ENCODE data around the gene AQP11. TPM values are rescaled to one million over a fixed set of nuclear protein-coding genes. Genes with fewer than 3 reads are reported as not detected.

The AQP11 gene
- total RNA-seq, 6 experiments from 2014 or later, result 3.9 to 11.9 (median 6.5) TPM

DNA sequence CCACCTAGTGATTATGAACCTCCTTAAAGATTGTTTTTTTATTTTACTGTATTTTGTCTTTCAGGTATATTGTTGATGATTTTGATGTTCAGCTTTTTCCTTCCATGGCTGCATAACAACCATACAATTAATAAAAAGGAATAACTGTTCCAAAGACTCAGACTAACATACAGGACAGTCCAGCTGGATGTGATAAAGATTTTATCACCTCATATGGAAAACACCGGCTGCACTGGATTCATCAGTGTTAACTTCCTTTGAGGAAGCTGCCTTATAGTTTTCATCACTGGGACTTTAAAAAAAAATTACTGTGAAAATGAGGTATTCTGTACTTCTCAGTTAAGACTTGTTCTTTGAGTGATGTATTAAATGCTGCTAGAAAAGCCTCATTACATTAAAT lies 19.5 kb downstream of the AQP11 start:
- no peaks in the 10 kb centered on the region for H3K27me3 ChIP-seq
- intact Hi-C loops (cut with DNase I), result no loop called here
- H3K36me3 ChIP-seq, result peaks cover 0 to 26% (median 15%) of the 10 kb centered on the region in 4 donors
- no peaks in the 10 kb centered on the region for H3K4me1 ChIP-seq
- no peak for DNase-seq
- no peak for TF ChIP-seq POLR2A (IDR thresholded peaks at IDR 0.05)
- TF ChIP-seq, protein P1, sequence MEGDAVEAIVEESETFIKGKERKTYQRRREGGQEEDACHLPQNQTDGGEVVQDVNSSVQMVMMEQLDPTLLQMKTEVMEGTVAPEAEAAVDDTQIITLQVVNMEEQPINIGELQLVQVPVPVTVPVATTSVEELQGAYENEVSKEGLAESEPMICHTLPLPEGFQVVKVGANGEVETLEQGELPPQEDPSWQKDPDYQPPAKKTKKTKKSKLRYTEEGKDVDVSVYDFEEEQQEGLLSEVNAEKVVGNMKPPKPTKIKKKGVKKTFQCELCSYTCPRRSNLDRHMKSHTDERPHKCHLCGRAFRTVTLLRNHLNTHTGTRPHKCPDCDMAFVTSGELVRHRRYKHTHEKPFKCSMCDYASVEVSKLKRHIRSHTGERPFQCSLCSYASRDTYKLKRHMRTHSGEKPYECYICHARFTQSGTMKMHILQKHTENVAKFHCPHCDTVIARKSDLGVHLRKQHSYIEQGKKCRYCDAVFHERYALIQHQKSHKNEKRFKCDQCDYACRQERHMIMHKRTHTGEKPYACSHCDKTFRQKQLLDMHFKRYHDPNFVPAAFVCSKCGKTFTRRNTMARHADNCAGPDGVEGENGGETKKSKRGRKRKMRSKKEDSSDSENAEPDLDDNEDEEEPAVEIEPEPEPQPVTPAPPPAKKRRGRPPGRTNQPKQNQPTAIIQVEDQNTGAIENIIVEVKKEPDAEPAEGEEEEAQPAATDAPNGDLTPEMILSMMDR (IDR thresholded peaks at IDR 0.05), result no peak
- no peak overlapping the region for H3K4me3 ChIP-seq
- WGBS (ENCODE audit: insufficient coverage, low coverage, low lambda C conversion rate, missing lambda C conversion rate), result 88% methylated on average over 1 of the region's 1 CpG
- H3K27ac ChIP-seq, result no peak overlapping the region
- H3K9me3 ChIP-seq, result no peaks in the 10 kb centered on the region
- no peak for ATAC-seq

DNA sequence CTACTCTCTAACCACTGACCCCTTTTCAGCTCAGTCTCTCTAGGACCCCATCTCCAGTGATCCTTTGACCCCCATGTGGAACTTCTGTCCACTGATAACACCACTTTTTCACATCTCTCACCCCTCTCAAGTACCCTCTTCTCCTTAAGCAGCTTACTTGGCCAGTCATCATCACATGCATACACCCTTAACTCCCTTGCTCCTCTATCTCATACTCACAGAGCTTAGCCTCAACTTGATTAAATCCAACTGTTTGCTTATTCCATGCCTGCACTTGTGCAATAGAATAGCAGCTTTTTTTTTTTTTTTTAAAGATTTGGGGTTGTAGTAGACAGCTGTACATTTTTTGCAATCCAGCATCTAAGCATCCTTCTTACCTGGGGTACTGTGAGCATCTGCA lies 22.2 kb downstream of the AQP11 start:
- no peak overlapping the region for H3K27ac ChIP-seq
- intact Hi-C loops (cut with DNase I), result no loop called here
- TF ChIP-seq, protein P1 (IDR thresholded peaks at IDR 0.05), result no peak
- no peak for TF ChIP-seq POLR2A (IDR thresholded peaks at IDR 0.05)
- no peaks in the 10 kb centered on the region for H3K4me1 ChIP-seq
- ATAC-seq (no peak), DNase-seq (no peak)
- peaks cover 0 to 44% (median 22%) of the 10 kb centered on the region in 4 donors for H3K36me3 ChIP-seq
- no peaks in the 10 kb centered on the region for H3K27me3 ChIP-seq
- no peaks in the 10 kb centered on the region for H3K9me3 ChIP-seq
- H3K4me3 ChIP-seq, result no peak overlapping the region

DNA sequence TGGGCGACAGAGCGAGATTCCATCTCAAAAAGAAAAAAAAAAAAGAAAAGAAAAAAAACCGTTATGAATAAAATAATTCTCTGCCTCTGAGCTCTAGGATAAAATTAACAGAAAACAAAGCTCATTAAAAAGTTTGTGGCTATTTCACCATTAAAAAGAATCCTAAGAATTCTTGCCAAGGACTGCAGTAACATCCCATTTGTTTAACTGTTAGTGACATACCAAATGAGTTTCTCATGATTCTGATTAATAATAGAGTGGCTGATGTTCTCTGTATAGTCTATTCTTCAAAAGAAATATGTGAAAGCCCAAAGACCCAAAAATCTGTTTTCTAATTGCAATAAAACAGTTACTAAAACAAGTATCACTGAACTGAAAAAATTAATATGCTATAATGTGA lies 28.1 kb downstream of the AQP11 start:
- no peak for DNase-seq
- no peak for TF ChIP-seq POLR2A (IDR thresholded peaks at IDR 0.05)
- TF ChIP-seq, protein P1 (IDR thresholded peaks at IDR 0.05), result no peak
- H3K27me3 ChIP-seq, result no peaks in the 10 kb centered on the region
- intact Hi-C loops (cut with DNase I), result no loop called here
- H3K9me3 ChIP-seq, result no peaks in the 10 kb centered on the region
- H3K4me3 ChIP-seq, result no peak overlapping the region
- 80% methylated on average over 1 of the region's 3 CpGs for WGBS (ENCODE audit: insufficient coverage, low coverage, low lambda C conversion rate, missing lambda C conversion rate)
- no peak overlapping the region for H3K27ac ChIP-seq
- H3K36me3 ChIP-seq, result peaks cover 0 to 65% (median 23%) of the 10 kb centered on the region in 4 donors
- no peak for ATAC-seq
- no peaks in the 10 kb centered on the region for H3K4me1 ChIP-seq

DNA sequence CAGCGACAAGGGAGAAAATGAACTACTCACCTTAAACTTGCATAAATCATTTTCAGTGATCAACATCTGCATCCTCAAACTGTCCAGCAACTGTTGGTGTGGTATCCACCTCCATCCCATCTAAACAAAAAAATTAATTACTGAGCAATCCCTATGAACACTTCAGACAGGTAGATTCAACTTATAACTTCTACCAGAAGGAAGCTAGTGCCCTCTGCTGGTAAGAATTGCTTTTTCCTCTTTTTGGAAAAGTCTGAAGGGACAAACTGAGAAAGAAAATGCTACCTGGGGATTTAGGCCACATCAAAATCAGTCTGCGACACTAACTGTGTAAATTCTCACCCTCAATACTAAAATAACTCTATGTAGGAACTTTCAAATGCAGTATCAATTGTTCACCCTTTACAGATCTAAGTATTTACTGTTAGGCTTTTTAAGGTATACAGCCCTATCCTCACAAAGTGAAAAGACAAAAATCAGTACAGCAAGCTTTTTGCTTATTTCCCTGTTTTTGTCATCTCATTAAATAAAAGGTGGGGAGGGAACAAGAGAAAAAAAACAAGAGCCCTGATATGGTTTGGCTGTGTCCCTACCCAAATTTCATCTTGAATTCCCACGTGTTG lies 29.9 kb downstream of the AQP11 start:
- peaks cover 0 to 80% (median 24%) of the 10 kb centered on the region in 4 donors for H3K36me3 ChIP-seq
- H3K27ac ChIP-seq, result no peak overlapping the region
- no peaks in the 10 kb centered on the region for H3K9me3 ChIP-seq
- intact Hi-C loops (cut with DNase I), result no loop called here
- H3K27me3 ChIP-seq, result no peaks in the 10 kb centered on the region
- no peak for DNase-seq
- ATAC-seq, result peak; percentile 40 to 64 (median 56)
- TF ChIP-seq, protein P1 (IDR thresholded peaks at IDR 0.05), result peak; percentile 58 to 79 (median 72)
- TF ChIP-seq POLR2A (IDR thresholded peaks at IDR 0.05), result no peak
- WGBS (ENCODE audit: insufficient coverage, low coverage, low lambda C conversion rate, missing lambda C conversion rate), result 79% methylated on average over 3 of the region's 3 CpGs
- no peak overlapping the region for H3K4me3 ChIP-seq
- no peaks in the 10 kb centered on the region for H3K4me1 ChIP-seq

Data from right lobe of liver (tissue), 6 donors.